HCT116 (cell line): ENCODE results near the gene ITPR1. TPM values are rescaled to one million over a fixed set of nuclear protein-coding genes. Genes with fewer than 3 reads are reported as not detected.

Experiments used
- ATAC-seq: fragments of 200-7000 bp; cut with Tn5 transposase; 2 replicates; pipeline ENCODE4 v1.9.1; 2020; ENCODE audit warnings: mild to moderate bottlenecking, moderate library complexity
- BruUV-seq: library from RNA; stranded (reverse); fragments of 400-500 nt; replicated peaks from 2 replicates; lab custom pipeline; 2021; lab: Mats Ljungman, UMichigan
- CTCF ChIA-PET: fragments of 300-600 bp; sonication (Branson Sonifier 250); formaldehyde crosslinking; loops from one replicate; lab custom pipeline; 2021; ENCODE audit warnings: antibody characterized with exemption; lab: Charles Lee
- POLR2A ChIA-PET: fragments of 300-600, 350-600 bp; sonication (Branson Sonifier 250); formaldehyde crosslinking; loops from one replicate; lab custom pipeline; 2021; ENCODE audit warnings: antibody characterized with exemption; lab: Charles Lee
- RAD21 ChIA-PET, 2 experiments: fragments of 300-600 bp; sonication (Branson Sonifier 250); formaldehyde crosslinking; loops; one replicate each; lab custom pipeline; 2023; ENCODE audit warnings: low total read pairs in 2 of 2; ENCODE audit not compliant: uncharacterized antibody in 2 of 2, unreplicated experiment in 2 of 2, low non-redundant PET in 1 of 2; lab: Charles Lee
- DNase-seq: peaks from one replicate; pipeline ENCODE4 v3.0.0-alpha.2; 2010; ENCODE audit warnings: low read depth, low spot score
- H2AFZ ChIP-seq: fragments of 200-600 bp; shearing (Covaris generic), sonication (generic); 2 replicates; pipeline ENCODE4 v1.6.1; 2017; ENCODE audit warnings: low read depth, mixed run types, mixed read lengths, antibody characterized with exemption, low read length; ENCODE audit not compliant: poor library complexity, severe bottlenecking
- H3K27ac ChIP-seq: 2 replicates; pipeline ENCODE4 v1.5.1; 2012; ENCODE audit warnings: low read depth, low read length
- H3K27me3 ChIP-seq: fragments of 200-600 bp; sonication (generic); 2 replicates; pipeline ENCODE4 v1.6.1; 2016; ENCODE audit warnings: mixed run types, low read length, mixed read lengths; ENCODE audit not compliant: insufficient read depth
- H3K36me3 ChIP-seq, 2 experiments: fragments of 200-500 bp in 1 of 2; fragments of 200-600 bp in 1 of 2; sonication (Bioruptor generic) in 1 of 2; sonication (generic) in 1 of 2; 2 replicates each; pipeline versions ENCODE4 v1.5.1 to v1.6.1; 2014 to 2016; ENCODE audit warnings: low read length in 2 of 2, inconsistent platforms in 1 of 2, mixed read lengths in 1 of 2, mixed run types in 1 of 2; ENCODE audit not compliant: insufficient read depth in 2 of 2, control insufficient read depth in 1 of 2
- H3K4me1 ChIP-seq, 2 experiments: fragments of 200-600 bp in 1 of 2; sonication (generic) in 1 of 2; 2 replicates each; pipeline versions ENCODE4 v1.5.1 to v1.6.1; 2012 to 2017; ENCODE audit warnings: low read length in 2 of 2, inconsistent platforms in 1 of 2, mild to moderate bottlenecking in 1 of 2, mixed read lengths in 1 of 2, mixed run types in 1 of 2, moderate library complexity in 1 of 2; ENCODE audit not compliant: insufficient read depth in 2 of 2, control insufficient read depth in 1 of 2
- H3K4me2 ChIP-seq: fragments of 200-600 bp; sonication (generic); 2 replicates; pipeline ENCODE4 v1.6.1; 2017; ENCODE audit warnings: mixed run types, low read length, mixed read lengths
- H3K4me3 ChIP-seq, 2 experiments: fragments of 200-600 bp in 1 of 2; sonication (generic) in 1 of 2; replicated peaks in 1 of 2; 2 replicates each; pipeline ENCODE4 v1.5.1; 2011 to 2016; ENCODE audit warnings: low read length in 2 of 2, control low read depth in 1 of 2, low read depth in 1 of 2, mild to moderate bottlenecking in 1 of 2, mixed read lengths in 1 of 2, mixed run types in 1 of 2
- H3K79me2 ChIP-seq: fragments of 200-600 bp; sonication (generic); 2 replicates; pipeline ENCODE4 v1.6.1; 2017; ENCODE audit warnings: mild to moderate bottlenecking, mixed run types, low read length, moderate library complexity, mixed read lengths; ENCODE audit not compliant: insufficient read depth
- H3K9ac ChIP-seq: fragments of 200-600 bp; sonication (generic); 2 replicates; pipeline ENCODE4 v1.6.1; 2016; ENCODE audit warnings: low read length, mixed read lengths
- H3K9me2 ChIP-seq: fragments of 200-600 bp; sonication (generic), shearing (Covaris generic); 2 replicates; pipeline ENCODE4 v1.6.1; 2017; ENCODE audit warnings: mixed run types, mild to moderate bottlenecking, moderate library complexity; ENCODE audit not compliant: insufficient read depth
- H3K9me3 ChIP-seq, 2 experiments: fragments of 200-500 bp in 1 of 2; fragments of 200-600 bp in 1 of 2; sonication (Bioruptor generic) in 1 of 2; sonication (generic) in 1 of 2; 2 replicates each; pipeline ENCODE4 v1.6.1; 2014 to 2017; ENCODE audit warnings: low read length in 2 of 2, mixed read lengths in 2 of 2, inconsistent platforms in 1 of 2, low read depth in 1 of 2, mild to moderate bottlenecking in 1 of 2, mixed run types in 1 of 2, moderate library complexity in 1 of 2; ENCODE audit not compliant: control insufficient read depth in 1 of 2, insufficient read depth in 1 of 2
- H4K20me1 ChIP-seq: fragments of 200-600 bp; sonication (generic), shearing (Covaris generic); 2 replicates; pipeline ENCODE4 v1.6.1; 2017; ENCODE audit warnings: mixed run types, mild to moderate bottlenecking, moderate library complexity; ENCODE audit not compliant: insufficient read depth
- ATF3 ChIP-seq: IDR thresholded peaks from 2 replicates; pipeline ENCODE4 v1.6.1; 2012
- CTCF ChIP-seq, 3 experiments: fragments of 200-600 bp in 1 of 3; sonication (generic) in 1 of 3; IDR thresholded peaks in 2 of 3; conservative IDR thresholded peaks in 1 of 3; 2 replicates each; pipeline ENCODE4 v1.5.1; 2012 to 2017; ENCODE audit warnings: low read depth in 2 of 3, low read length in 2 of 3, antibody characterized with exemption in 1 of 3, borderline replicate concordance in 1 of 3, control low read depth in 1 of 3, mild to moderate bottlenecking in 1 of 3, mixed read lengths in 1 of 3, mixed run types in 1 of 3, moderate library complexity in 1 of 3; ENCODE audit not compliant: insufficient read depth in 1 of 3
- EGR1 ChIP-seq: IDR thresholded peaks from 2 replicates; pipeline ENCODE4 v1.6.1; 2012; ENCODE audit warnings: low read depth
- JUND ChIP-seq: IDR thresholded peaks from 2 replicates; pipeline ENCODE4 v1.6.1; 2012
- POLR2AphosphoS5 ChIP-seq: IDR thresholded peaks from 2 replicates; pipeline ENCODE4 v1.6.1; 2011; ENCODE audit warnings: mild to moderate bottlenecking, low read depth, low read length, moderate library complexity
- ZBTB33 ChIP-seq: IDR thresholded peaks from 2 replicates; pipeline ENCODE4 v1.6.1; 2011; ENCODE audit warnings: mild to moderate bottlenecking, low read length, moderate library complexity; ENCODE audit not compliant: insufficient replicate concordance; ENCODE audit errors: extremely low read depth
- ZNF274 ChIP-seq: fragments of 200-500 bp; sonication (Bioruptor generic); IDR thresholded peaks from 2 replicates; pipeline ENCODE4 v1.6.1; 2014; ENCODE audit warnings: mild to moderate bottlenecking, low read depth, low read length, inconsistent platforms
- intact Hi-C: fragments of 100-400 bp; cut with micrococcal nuclease; formaldehyde crosslinking; loops from 2 replicates; pipeline ENCODE4 v1.10.0; 2022
- total RNA-seq: library from RNA; stranded (reverse); gene quantifications from one replicate; pipeline ENCODE4 v1.2.1, GENCODE V29; 2021; ENCODE audit not compliant: unreplicated experiment

Gene ITPR1
- total RNA-seq, 1 experiment from 2014 or later: 9.2 TPM

GRCh38 chr3:4698125-4698821 is 205.1 kb downstream of the ITPR1 start (continued):
- no peak for TF ChIP-seq ZBTB33
- TF ChIP-seq ATF3: no peak
- no peak for TF ChIP-seq JUND

- H3K27ac ChIP-seq: no peak overlapping the region
- CTCF ChIA-PET: no interaction called here
Observed at GRCh38 chr3:4703054-4703480, 209.9 kb downstream of the ITPR1 start.

More at GRCh38 chr3:4703054-4703480, 209.9 kb downstream of the ITPR1 start:
- no peak overlapping the region for H3K4me2 ChIP-seq
- no peak overlapping the region for H3K4me3 ChIP-seq
- no peaks in the 10 kb centered on the region for H3K9me3 ChIP-seq
- ATAC-seq (no peak), DNase-seq (no peak)
- H3K79me2 ChIP-seq: no peaks in the 10 kb centered on the region
- no peak overlapping the region for H2AFZ ChIP-seq
- H3K9ac ChIP-seq: no peak overlapping the region
- H3K27me3 ChIP-seq: no peaks in the 10 kb centered on the region
- TF ChIP-seq ZNF274 (no peak), POLR2AphosphoS5 (no peak), JUND (no peak), ATF3 (no peak), CTCF (IDR thresholded peaks at IDR 0.05 in 2 of 3, conservative IDR thresholded peaks at IDR 0.05 in 1 of 3; ENCODE audit: borderline replicate concordance in 1 of 3, insufficient read depth in 1 of 3, low read depth in 2 of 3, low read length in 2 of 3) (no peak), EGR1 (no peak)
- H3K9me2 ChIP-seq: no peaks in the 10 kb centered on the region
- BruUV-seq: no TSS peak
- H4K20me1 ChIP-seq: no peaks in the 10 kb centered on the region
- H3K4me1 ChIP-seq: no peaks in the 10 kb centered on the region
- no peaks in the 10 kb centered on the region for H3K36me3 ChIP-seq
- POLR2A ChIA-PET: no interaction called here
- RAD21 ChIA-PET: no interaction called here
- intact Hi-C loops: no loop called here
